Activated naive CD8-positive, alpha-beta T cell treated with anti-CD3 and anti-CD28 coated beads for 36 hours (primary cell): Measurements from ENCODE around the gene AREG. TPM values are rescaled to one million over a fixed set of nuclear protein-coding genes. Genes with fewer than 3 reads are reported as not detected.

ENCODE experiments used
- DNase-seq: peaks from one replicate; pipeline ENCODE4 v3.0.0; 2021
- H3K27ac Mint-ChIP-seq: one replicate; pipeline ENCODE4 v1.8.0; 2022; ENCODE audit warnings: mild to moderate bottlenecking, moderate library complexity, mixed read lengths
- H3K27me3 Mint-ChIP-seq: one replicate; pipeline ENCODE4 v1.8.0; 2022; ENCODE audit warnings: mild to moderate bottlenecking, mixed read lengths
- H3K36me3 Mint-ChIP-seq: one replicate; pipeline ENCODE4 v1.8.0; 2021; ENCODE audit warnings: mild to moderate bottlenecking, mixed read lengths
- H3K4me1 Mint-ChIP-seq: one replicate; pipeline ENCODE4 v1.8.0; 2021; ENCODE audit warnings: mixed read lengths
- H3K4me3 Mint-ChIP-seq: one replicate; pipeline ENCODE4 v1.8.0; 2022; ENCODE audit warnings: mild to moderate bottlenecking, moderate library complexity, mixed read lengths
- H3K9me3 Mint-ChIP-seq: one replicate; pipeline ENCODE4 v1.8.0; 2022; ENCODE audit warnings: mixed read lengths
- total RNA-seq, 2 experiments: library from RNA; stranded (reverse); gene quantifications; one replicate each; pipeline ENCODE4 v1.2.3, GENCODE V29; 2021

The AREG gene
- total RNA-seq, 2 experiments from 2014 or later = 0.28 TPM; not detected in 1

DNA sequence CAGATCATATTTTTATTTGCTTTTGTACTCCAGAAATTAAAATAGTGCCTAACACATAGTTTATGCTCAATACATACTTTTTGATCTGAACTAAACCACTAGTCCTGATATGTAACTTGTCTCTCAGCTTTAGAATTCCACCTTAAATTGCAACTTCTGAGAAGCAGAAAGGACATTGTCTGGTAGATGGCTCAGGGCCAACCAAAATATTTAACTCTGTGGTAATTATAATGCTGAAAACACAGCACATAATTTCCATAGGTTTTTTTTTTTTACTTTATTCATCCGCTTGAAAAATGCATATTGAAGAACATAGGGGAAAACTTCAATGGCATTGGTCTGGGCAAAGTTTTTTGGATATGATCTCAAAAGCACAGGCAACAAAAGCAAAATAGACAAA is 59.3 kb downstream of the AREG start:
- H3K27ac Mint-ChIP-seq = no peak overlapping the region
- no peaks in the 10 kb centered on the region for H3K36me3 Mint-ChIP-seq
- peaks cover 15% of the 10 kb centered on the region for H3K27me3 Mint-ChIP-seq
- no peaks in the 10 kb centered on the region for H3K9me3 Mint-ChIP-seq
- H3K4me3 Mint-ChIP-seq = no peak overlapping the region
- H3K4me1 Mint-ChIP-seq = no peaks in the 10 kb centered on the region
- no peak for DNase-seq

Other genes with a start within 250 kb of the AREG start
- not detected for gene EPGN, start 136.7 kb upstream of the AREG start, total RNA-seq
- not detected for gene EREG, start 80.0 kb upstream of the AREG start, total RNA-seq